ENCODE measurements around the gene NOL9.

The NOL9 gene

DNA sequence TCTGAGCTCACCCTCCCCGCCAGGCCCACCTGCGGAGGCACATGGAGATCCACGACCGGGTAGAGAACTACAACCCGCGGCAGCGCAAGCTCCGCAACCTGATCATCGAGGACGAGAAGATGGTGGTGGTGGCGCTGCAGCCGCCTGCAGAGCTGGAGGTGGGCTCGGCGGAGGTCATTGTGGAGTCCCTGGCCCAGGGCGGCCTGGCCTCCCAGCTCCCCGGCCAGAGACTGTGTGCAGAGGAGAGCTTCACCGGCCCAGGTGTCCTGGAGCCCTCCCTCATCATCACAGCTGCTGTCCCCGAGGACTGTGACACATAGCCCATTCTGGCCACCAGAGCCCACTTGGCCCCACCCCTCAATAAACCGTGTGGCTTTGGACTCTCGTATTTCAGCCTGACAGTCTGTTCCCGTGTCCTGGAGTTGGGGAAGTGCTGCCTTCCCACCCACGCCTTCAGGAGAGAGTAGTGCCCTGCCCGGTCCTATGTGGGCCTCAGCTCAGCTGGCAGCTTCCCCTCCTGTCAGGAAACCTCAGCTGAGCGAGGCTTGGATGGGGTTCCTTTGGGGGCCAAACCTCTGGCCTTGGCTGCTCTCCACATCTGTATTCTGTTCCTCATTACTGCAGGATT is 34.7 kb upstream of the NOL9 start:
- no peak for DNase-seq

DNA sequence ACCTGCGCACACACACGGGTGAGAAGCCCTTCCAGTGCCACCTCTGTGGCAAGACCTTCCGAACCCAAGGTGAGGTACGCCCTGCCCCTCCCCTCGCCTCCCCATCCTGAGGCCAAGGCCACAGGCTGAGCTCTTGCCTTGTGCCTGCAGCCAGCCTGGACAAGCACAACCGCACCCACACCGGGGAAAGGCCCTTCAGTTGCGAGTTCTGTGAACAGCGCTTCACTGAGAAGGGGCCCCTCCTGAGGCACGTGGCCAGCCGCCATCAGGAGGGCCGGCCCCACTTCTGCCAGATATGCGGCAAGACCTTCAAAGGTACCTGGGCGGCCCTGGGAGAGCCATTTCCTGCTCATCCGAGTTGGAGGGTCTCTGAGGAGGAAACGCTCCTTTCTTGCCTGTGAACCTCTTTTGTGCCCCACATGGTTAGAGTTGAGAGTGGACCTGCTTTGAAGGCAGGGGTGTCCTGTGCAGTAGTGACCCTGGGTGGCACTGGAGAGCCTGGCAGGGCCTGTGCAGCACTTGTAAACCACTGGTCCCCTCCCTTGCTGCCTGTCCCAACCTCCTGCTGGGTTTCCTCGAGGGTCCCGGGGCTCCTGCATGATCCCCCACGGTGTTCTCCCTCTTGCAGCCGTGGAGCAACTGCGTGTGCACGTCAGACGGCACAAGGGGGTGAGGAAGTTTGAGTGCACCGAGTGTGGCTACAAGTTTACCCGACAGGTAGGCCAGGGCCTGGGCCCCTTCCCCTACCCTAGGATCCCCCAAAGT is 34.0 kb upstream of the NOL9 start:
- no peak for DNase-seq

DNA sequence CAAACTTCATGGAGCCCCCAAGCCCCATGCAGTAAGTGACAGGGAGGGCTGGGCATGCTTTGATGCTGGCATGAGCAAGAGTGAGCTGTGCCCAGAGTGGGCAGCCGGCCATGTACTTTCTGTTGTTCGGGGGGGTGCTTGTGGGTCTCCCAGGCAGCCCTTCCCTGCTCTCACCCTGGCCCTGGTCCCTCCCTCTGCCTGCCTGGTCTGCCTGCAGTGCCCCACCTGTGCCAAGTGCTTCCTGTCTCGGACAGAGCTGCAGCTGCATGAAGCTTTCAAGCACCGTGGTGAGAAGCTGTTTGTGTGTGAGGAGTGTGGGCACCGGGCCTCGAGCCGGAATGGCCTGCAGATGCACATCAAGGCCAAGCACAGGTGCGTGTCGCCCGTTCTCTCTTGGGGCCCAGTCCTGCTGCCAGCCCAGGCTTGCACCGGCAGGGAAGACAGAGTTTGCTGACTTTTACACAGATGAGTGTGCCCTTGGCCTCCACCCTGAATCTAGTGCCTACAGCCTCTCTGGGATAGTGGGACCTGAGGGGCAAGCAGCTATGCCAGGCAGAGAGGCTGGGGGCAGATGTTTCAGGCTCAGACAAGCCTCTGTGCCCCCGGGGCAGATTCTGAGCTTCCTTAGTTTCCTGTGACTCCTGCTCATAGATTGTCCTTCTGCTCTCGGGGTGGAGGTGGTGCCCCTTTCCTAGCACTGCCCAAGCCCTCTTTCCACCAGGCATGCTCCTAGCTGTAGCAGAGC is 33.1 kb upstream of the NOL9 start:
- DNase-seq, result no peak

DNA sequence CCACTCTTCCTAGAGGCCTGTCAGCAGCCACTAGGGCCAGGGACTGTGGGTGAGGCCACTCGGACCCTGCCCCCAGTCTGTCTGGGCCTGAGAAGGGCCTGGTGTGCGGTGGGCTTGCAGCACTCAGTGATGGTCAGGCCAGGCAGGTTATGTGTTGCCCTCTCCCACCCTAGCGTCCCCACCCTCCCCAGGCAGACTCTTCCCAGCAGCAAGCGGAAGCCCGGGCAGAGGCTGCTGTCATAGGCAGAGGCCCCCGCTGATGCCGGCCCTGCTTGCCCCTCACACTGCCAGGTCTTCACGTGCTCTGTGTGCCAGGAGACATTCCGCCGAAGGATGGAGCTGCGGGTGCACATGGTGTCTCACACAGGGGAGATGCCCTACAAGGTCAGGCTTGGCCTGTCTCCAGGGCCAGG is 32.1 kb upstream of the NOL9 start:
- no peak for DNase-seq

DNA sequence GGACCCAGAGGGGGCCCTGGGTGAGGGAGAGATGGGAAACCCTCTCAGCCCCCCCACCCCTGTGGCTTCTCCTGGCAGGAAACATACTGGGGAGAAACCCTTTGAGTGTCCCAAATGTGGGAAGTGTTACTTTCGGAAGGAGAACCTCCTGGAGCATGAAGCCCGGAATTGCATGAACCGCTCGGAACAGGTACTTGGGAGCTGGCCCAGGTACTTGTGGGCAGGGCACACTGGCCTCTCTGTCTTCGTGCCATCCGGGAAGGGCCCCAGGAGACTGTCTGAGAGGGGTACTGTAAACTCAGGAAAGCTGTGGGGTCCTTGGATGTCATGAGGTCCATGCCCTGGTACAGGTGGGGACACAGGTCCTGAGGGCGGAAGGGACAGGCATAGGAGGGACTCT is 31.5 kb upstream of the NOL9 start:
- no peak for DNase-seq

DNA sequence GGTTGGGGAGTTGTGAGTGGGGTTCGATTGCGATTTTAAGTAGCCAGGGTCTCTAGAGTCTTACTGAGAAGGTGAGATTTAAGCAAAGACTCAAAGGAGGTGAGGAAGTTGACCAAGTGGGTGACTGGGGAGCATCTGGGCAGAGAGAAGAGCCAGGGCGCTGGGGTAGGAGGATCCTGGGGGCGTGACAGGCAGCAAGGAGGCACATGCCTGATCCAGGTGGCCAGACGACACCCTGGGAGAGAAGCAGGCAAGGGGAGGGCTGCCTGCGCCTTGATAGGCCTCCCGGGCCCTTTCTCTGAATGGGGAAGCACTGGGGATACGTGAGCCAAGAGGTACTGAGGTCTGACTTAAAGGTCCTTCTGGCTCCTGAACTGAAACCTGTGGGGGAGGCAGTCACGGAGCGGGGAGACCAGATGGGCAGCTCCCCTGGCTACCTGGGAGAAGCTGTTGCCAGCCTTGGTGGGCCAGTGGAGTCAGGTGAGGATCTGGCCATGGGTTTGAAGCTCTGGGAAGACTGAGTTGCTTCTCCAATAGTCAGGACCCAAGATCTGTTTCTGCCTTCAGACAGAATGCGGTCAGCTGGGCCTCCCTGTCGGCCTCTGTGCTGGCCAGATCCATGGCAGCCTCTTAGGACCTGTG is 30.9 kb upstream of the NOL9 start:
- DNase-seq, result no peak

DNA sequence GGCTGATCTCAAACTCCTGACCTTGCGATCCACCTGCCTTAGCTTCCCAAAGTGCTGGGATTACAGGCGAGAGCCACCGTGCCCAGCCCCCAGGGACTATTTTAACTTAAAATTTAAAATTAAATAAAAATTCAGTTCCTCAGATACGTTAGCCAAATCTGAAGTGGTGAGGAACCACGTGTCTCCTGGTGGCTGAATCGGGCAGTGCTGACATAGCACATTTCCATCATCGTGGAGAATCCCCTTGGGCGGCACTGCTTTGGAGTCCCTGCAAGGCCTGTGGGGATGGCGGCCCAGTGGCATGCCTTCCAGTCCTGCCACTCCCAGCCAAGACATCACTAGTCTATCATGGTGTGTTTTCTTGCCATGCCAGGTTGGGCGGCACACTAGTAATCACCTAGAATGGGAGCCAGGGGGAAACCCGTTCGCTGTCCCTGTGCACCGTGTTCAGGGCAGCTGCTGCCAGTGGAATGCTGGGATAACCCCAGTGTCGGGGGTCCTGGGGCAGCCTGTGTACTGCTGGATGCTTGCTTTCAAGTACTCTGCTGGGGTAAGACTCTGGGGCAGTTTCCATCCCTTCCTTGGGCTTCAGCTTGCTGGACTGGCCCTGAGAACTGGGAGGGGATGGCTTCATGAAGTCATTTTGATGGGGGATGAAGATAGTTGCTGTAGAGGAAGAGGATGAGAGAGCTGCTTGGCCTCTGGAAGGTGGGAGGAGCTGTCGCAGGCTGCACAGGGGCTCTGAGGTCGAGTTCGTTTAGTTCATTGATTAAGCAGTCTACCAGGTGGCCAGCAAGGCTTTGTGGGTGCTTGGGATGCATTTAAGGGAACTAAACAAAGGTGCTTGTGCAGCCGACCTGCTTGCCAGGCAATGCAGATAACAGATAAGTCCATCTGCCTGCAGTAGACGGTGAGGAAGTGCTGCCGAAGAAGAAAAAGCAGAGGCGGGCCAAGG is 30.1 kb upstream of the NOL9 start:
- no peak for DNase-seq

DNA sequence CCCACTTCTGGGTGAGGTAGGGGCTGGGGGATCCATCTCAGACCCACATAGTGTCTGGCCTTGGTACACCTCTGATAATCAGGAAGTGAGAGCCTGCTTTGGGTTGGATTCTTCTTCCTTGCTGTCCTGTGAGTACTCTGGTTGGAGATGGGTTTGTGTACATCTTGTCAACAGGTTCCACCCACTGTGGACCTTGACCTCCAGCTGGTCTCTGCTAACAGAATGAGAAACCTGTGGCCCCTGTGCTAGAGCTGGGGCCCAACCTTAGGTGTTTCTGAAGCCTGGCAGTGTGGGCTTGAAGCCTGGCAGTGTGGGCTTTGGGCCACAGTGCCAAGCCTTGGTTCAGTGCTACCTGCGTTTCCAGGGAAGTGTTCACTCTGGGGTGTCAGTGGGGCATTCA is 28.1 kb upstream of the NOL9 start:
- no peak for DNase-seq

DNA sequence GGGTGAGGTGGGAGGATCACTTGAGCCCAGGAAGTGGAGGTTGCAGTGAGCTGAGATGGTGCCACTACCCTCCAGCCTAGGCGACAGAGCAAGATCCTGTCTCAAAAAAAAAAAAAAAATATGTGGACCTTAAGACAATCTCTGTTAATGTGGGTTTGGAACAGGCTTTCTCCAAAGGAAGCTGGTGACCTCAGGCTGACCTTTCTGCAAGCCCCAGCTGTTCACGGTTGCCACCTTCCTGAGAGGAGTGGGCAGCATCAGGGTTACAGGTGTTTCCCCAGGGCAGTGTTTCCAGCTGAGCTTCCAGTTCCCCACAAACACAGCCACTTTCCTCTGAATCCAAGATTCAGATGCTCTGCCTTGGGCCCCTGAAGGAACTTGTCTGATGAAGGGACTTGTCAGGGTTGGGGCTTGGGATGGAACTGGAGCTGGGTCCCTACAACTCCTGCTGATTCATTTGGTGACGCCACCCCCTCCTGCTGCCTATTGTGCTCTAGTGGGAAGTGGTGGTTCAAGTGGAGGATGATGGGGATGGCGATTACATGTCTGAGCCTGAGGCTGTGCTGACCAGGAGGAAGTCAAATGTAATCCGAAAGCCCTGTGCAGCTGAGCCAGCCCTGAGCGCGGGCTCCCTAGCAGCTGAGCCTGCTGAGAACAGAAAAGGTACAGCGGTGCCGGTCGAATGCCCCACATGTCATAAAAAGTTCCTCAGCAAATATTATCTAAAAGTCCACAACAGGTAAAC is 27.4 kb upstream of the NOL9 start:
- no peak for DNase-seq

DNA sequence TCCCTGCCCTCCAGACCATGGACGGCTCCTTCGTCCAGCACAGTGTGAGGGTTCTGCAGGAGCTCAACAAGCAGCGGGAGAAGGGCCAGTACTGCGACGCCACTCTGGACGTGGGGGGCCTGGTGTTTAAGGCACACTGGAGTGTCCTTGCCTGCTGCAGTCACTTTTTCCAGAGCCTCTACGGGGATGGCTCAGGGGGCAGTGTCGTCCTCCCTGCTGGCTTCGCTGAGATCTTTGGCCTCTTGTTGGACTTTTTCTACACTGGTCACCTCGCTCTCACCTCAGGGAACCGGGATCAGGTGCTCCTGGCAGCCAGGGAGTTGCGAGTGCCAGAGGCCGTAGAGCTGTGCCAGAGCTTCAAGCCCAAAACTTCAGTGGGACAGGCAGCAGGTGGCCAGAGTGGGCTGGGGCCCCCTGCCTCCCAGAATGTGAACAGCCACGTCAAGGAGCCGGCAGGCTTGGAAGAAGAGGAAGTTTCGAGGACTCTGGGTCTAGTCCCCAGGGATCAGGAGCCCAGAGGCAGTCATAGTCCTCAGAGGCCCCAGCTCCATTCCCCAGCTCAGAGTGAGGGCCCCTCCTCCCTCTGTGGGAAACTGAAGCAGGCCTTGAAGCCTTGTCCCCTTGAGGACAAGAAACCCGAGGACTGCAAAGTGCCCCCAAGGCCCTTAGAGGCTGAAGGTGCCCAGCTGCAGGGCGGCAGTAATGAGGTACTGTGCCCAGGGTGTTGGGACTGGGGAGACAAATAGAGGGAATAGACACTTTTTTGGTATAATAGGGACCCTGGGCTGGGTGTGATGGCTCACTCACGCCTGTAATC is 26.5 kb upstream of the NOL9 start:
- no peak for DNase-seq

DNA sequence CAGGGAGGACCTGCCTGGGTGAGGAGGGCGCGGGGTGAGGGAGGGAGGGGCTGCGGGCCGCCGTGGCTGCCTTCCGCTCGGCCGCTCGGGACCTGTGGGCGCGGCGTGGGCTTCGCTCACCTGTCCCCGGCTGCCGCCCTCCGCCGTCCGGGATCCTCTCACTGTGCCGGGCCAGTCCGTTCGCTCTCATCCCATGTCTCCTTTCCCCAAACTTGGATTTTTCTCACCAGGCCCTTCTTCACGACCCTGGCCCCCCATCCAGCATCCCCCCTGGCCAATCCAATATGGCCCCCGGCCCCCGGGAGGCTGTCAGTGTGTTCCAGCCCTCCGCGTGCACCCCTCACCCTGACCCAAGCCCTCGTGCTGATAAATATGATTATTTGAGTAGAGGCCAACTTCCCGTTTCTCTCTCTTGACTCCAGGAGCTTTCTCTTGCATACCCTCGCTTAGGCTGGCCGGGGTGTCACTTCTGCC is 25.8 kb upstream of the NOL9 start:
- DNase-seq, result no peak

DNA sequence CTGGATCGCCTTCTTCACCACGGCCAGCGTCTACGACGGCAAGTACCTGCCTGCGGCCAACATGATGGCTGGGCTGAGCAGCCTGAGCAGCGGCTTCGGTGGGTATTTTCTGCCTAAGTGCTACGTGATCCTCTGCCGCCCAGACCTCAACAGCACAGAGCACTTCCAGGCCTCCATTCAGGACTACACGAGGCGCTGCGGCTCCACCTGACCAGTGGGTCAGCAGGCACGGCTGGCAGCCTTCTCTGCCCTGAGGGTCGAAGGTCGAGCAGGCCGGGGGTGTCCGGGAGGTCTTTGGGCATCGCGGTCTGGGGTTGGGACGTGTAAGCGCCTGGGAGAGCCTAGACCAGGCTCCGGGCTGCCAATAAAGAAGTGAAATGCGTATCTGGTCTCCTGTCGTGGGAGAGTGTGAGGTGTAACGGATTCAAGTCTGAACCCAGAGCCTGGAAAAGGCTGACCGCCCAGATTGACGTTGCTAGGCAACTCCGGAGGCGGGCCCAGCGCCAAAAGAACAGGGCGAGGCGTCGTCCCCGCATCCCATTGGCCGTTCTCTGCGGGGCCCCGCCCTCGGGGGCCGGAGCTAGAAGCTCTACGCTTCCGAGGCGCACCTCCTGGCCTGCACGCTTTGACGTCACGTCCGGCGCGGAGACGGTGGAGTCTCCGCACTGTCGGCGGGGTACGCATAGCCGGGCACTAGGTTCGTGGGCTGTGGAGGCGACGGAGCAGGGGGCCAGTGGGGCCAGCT is 25.2 kb upstream of the NOL9 start, which contains the start of gene ZBTB48:
Gene ZBTB48, plus strand, starts transcription at position 621 of the 745 bp plus-strand sequence. CDS start 616 bp downstream, outside the sequence.
- peak; percentile 71 for DNase-seq

DNA sequence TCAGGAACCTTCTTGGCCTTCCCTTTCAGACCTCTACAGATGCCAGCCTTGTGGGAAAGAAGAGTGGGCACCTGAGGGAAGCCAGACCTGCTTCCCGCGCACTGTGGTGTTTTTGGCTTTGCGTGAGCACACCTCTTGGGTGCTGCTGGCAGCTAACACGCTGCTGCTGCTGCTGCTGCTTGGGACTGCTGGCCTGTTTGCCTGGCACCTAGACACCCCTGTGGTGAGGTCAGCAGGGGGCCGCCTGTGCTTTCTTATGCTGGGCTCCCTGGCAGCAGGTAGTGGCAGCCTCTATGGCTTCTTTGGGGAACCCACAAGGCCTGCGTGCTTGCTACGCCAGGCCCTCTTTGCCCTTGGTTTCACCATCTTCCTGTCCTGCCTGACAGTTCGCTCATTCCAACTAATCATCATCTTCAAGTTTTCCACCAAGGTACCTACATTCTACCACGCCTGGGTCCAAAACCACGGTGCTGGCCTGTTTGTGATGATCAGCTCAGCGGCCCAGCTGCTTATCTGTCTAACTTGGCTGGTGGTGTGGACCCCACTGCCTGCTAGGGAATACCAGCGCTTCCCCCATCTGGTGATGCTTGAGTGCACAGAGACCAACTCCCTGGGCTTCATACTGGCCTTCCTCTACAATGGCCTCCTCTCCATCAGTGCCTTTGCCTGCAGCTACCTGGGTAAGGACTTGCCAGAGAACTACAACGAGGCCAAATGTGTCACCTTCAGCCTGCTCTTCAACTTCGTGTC is 24.5 kb upstream of the NOL9 start:
- no peak for DNase-seq

DNA sequence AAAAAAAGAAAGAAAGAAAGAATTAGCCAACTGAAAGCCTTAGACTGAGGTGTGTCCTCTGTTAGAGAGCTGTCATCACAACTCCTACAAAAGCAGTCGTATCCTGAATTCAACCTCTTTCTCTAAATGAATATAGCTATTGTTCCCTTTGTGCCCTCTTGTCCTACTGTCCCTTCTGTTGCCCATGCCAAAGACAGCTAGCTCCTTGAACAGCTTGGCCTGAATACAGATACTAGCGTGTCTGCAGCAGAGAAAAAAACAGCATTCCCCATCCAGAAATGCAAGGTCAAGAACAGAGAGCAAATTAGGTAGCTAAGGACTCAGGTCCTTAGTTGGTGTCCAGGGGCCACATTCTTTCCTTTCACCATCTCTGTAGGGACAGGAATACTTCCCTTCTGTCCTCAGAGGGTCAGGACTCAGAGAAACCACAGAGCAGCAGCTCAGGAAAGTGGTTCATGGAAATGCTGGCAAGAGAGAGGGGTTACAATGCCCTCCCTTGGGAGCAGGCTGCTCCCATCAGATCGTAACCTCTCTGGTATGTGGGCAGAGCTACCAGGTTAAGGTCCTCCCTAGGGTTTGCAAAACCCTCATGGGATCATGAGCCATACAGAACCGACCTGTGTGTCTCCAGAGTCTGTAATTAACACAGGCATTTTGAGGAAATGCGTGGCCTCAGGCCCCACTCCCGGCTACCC is 23.7 kb upstream of the NOL9 start:
- DNase-seq, result no peak

DNA sequence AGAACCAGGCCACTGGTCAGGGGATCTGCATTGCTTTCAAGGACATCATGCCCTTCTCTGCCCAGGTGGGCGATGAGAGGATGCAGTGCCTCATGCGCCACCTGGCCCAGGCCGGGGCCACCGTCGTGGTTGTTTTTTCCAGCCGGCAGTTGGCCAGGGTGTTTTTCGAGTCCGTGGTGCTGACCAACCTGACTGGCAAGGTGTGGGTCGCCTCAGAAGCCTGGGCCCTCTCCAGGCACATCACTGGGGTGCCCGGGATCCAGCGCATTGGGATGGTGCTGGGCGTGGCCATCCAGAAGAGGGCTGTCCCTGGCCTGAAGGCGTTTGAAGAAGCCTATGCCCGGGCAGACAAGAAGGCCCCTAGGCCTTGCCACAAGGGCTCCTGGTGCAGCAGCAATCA is 20.5 kb upstream of the NOL9 start:
- no peak for DNase-seq

DNA sequence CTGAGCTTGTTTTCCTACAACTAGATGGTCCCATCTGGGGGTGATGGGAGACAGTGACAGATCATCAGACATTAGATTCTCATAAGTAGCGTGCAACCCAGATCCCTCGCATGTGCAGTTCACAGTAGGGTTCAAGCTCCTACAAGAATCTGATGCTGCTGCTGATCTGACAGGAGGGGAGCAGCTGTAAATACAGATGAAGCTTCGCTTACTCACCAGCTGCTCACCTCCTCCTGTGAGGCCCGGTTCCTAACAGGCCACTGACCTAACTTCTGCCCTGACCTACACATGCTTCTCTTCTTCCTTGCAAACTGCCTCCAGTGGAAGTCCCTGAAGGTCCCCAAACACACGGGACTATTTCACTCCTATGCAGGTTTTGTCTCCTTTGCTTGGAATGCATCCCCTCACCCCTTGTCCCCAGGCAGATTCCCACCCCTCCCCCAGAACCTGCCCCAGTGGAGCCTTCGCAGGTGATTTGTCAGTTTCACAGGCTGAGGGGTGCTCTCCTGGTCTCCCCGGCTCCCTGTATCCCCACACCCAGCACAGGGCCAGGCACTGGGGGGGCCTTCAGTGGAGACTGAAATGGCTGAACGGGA is 19.8 kb upstream of the NOL9 start:
- DNase-seq, result no peak

DNA sequence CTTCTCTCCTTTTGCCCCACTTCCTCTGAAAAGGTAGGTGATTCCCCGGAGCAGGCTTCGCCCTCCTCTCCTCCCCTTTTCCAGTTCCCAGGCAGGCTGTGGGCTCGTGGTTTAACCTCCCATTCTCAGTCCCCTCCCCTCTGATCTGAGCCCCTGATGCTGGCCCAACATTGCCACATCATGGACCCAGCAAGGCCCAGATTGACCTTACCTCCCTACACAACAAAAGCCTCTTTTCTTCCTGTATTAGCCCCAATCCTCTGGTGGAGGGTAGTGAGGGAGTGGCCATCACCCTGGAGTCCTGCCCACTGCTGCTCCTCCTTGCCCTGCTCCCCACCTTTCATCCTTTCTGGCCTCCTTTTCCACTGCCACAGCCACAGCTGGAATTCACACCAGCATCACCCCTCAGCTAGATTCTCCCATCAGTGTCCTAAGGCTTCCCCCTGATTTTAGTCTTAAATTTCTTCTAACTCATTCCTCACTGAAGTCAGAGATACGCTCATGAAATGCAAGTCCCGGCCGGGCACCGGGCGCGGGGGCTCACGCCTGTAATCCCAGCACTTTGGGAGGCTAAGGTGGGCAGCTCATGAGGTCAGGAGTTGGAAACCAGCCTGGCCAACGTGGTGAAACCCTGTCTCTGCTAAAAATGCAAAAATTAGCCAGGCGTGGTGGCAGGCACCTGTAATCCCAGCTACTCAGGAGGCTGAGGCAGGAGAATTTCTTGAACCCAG is 18.5 kb upstream of the NOL9 start:
- no peak for DNase-seq

Measured in SIG-M5 (cell line).